GM13977 (cell line): ENCODE data around the gene DEFB119.
"Not testable (repeated sequence)": the region's sequence is repeated elsewhere in the genome, so short reads cannot be mapped to it uniquely, and the experiment has no call there.

ENCODE experiments used
- DNase-seq: peaks from one replicate; pipeline ENCODE4 v3.0.0; 2012; ENCODE audit warnings: low spot score
- in situ Hi-C: fragments of 300-500 bp; cut with MboI; formaldehyde crosslinking; loops from one replicate; pipeline ENCODE4 v1.12.0; 2022; ENCODE audit warnings: low sequenced_read_pairs, low pct_unique_long_range_greater_than_20kb, mixed read lengths, inconsistent platforms; ENCODE audit not compliant: unreplicated experiment
- TF ChIP-seq, protein P1 (sequence below): IDR thresholded peaks from 2 replicates; pipeline ENCODE4 v1.5.1; 2012; ENCODE audit warnings: mild to moderate bottlenecking, control low read depth; ENCODE audit not compliant: insufficient read depth; ENCODE audit errors: extremely low read depth, missing control alignments

The DEFB119 gene

DNA sequence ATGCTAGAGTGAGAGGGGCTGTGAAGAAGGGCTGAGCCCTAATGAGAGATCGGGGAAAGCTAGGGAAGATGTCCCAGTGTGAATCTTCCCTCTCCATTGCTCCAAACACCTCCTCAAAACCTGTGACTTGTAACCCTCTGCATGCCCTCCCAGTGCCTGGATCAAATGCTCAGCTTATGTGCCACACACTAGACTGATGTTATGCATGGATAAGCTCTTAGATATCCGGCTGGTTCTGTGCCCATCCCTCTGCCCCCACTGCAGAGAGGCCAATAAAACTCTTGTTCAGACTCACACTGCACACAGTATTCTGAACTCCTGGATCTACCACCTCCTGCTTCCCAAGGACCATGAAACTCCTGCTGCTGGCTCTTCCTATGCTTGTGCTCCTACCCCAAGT, 22.1 kb downstream of the DEFB119 start, which contains the start of gene DEFB118:
Gene DEFB118 (plus strand): TSS at position 301 of the 400 bp plus-strand sequence. CDS start 50 bp downstream, at position 351.
- in situ Hi-C loops = no loop called here
- TF ChIP-seq, protein P1, sequence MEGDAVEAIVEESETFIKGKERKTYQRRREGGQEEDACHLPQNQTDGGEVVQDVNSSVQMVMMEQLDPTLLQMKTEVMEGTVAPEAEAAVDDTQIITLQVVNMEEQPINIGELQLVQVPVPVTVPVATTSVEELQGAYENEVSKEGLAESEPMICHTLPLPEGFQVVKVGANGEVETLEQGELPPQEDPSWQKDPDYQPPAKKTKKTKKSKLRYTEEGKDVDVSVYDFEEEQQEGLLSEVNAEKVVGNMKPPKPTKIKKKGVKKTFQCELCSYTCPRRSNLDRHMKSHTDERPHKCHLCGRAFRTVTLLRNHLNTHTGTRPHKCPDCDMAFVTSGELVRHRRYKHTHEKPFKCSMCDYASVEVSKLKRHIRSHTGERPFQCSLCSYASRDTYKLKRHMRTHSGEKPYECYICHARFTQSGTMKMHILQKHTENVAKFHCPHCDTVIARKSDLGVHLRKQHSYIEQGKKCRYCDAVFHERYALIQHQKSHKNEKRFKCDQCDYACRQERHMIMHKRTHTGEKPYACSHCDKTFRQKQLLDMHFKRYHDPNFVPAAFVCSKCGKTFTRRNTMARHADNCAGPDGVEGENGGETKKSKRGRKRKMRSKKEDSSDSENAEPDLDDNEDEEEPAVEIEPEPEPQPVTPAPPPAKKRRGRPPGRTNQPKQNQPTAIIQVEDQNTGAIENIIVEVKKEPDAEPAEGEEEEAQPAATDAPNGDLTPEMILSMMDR = no peak
- no peak for DNase-seq

DNA sequence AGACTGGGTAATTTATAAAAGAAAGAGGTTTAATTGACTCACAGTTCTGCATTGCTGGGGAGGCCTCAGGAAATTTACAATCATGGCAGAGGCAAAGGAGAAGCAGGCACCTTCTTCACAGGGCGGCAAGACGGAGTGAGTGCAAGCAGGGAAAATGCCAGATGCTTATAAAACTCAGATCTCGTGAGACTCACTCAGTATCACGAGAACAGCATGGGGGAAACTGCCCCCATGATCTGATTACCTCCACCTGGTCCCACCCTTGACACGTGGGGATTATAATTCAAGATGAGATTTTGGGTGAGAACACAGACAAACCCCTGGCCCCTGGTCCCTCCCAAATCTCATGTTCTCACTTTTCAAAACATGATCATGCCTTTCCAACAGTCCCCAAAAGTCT, 26.1 kb downstream of the DEFB119 start:
- in situ Hi-C loops = not testable (repeated sequence)

DNA sequence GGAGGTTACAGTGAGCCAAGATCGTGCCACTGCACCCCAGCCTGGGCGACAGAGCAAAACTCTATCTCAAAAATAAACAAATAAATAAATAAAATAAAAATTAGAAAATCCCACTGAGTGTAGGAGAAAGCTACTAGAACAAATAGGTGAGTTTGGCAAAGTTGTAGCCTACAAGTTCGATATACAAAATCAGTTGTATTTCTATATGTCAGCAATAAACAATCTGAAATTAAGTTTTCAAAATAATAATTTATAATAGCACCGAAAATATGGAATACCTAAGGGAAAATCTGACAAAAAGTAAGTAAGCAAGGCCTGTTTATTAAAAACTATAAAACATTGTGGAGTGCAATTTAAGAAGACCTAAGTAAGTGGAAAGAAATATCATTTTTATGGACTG, 27.1 kb downstream of the DEFB119 start:
- TF ChIP-seq, protein P1 = no peak
- in situ Hi-C loops = no loop called here
- DNase-seq = no peak

More for the DNA sequence above, 26.1 kb downstream of the DEFB119 start:
- DNase-seq = not testable (repeated sequence)

DNA sequence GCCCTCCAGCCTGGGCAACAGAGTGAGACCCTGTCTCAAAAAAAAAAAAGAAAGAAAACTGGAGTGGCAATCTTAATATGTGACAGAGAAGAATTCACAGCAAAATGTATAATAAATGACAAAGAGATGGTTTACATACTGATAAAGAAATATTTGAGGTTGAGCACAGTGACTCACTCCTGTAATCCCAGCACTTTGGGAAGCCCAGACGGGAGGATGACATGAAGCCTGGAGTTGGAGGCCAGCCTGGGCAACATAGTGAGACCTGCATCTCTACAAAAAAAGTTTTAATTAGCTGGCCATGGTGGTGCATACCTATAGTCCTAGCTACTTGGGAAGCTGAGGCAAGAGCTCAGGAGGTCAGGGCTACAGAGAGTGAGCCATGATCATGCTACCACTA, 34.4 kb downstream of the DEFB119 start:
- TF ChIP-seq, protein P1 = no peak
- in situ Hi-C loops = no loop called here
- DNase-seq = no peak

DNA sequence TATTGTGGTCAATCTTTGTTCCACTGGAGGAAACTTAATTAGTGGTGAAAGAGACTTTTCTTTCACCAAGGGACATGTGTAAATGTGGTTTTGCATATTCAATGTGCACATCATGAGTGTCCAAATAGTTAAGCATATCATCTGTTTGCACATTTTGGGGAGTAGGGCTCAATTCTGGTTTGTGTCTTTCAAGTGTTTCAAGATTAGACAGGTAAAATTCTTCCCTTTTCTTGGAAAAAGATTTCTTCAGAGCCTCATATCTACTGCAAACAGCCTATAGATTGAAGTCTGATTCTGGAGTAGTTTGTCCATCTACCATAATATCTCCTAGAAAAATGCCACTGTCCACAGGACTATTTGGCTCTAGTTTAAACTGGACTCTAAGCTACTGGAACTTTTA, 48.9 kb downstream of the DEFB119 start:
- no peak for DNase-seq
- TF ChIP-seq, protein P1 = no peak
- in situ Hi-C loops = no loop called here

DNA sequence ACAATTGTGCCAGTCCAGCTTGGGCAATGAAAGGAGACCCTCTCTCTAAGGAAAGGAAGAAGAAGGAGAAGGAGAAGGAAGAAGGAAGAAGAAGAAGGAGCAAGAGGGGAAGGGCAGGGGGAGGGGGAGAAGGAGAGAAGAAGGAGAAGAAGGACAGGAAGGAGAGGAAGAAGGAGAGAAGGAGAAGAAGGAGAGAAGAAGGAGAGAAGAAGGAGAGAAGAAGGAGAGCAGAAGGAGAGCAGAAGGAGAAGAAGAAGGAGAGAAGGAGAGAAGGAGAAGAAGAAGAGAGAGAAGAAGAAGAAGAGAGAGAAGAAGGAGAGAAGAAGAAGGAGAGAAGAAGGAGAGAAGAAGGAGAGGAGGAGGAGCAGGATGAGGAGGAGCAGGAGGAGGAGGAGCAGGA, 59.5 kb downstream of the DEFB119 start:
- TF ChIP-seq, protein P1 = no peak
- in situ Hi-C loops = no loop called here
- no peak for DNase-seq
